Erythroblast (primary cell): ENCODE measurements around the gene ARCN1.

Source experiments
- GATA1 ChIP-seq: IDR thresholded peaks from 2 replicates; pipeline ENCODE4 v1.6.1; 2011; ENCODE audit warnings: low read depth, mild to moderate bottlenecking, control low read depth, low read length, moderate library complexity
- POLR2A ChIP-seq: IDR thresholded peaks from 2 replicates; pipeline ENCODE4 v1.6.1; 2011; ENCODE audit warnings: mild to moderate bottlenecking, low read length

DNA sequence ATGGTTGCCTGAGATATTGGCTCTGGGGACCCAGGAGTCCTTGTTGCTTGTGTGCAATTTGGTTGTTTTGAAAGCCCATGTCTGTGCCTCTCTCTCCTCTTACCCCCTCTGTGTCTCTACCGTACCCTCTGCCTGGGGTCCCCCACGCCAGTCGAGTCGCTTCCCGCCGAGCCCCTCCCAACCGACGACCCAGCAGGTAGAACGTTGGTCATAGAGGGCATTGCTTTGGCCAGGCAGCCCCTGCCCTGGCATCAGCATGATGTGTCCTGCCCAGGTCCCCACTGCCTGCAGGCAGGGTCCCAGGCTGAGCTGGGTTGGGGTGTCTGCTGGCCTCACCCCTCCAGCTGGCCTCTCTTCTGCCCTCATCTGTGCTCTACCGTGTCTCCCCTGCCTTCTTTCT, 72.3 kb downstream of the ARCN1 start:
- TF ChIP-seq POLR2A (no peak), GATA1 (no peak)
